Measurements from ENCODE around the gene APBA2. TPM values are rescaled to one million over a fixed set of nuclear protein-coding genes. Genes with fewer than 3 reads are reported as not detected.

The APBA2 gene
- total and polyA plus RNA-seq, 10 donors, result 5.8 to 33.8 (median 18.3) TPM

GRCh38 chr15:28909958-28910500 is 24.3 kb downstream of the APBA2 start:
- Histone ChIP-seq H3K36me3 (no peaks in the 10 kb centered on the region), H3K27ac (no peak overlapping the region), H3K27me3 (replicated peaks in 1 of 7) (peaks cover 0 to 4% (median 0%) of the 10 kb centered on the region in 7 donors), H3K4me1 (peaks cover 0 to 19% (median 5%) of the 10 kb centered on the region in 6 donors), H3K4me3 (no peak overlapping the region), H3K9me3 (no peaks in the 10 kb centered on the region)
- TF ChIP-seq POLR2AphosphoS5 (IDR thresholded peaks at IDR 0.05) (no peak), CTCF (IDR thresholded peaks at IDR 0.05 in 8 of 11, conservative IDR thresholded peaks at IDR 0.05 in 3 of 11) (no peak), POLR2A (IDR thresholded peaks at IDR 0.05) (no peak)
- peak; percentile 1 for DNase-seq
- intact Hi-C loops (cut with DNase I; ENCODE audit: low total_unique reads), result no loop called here
- WGBS, 5 donors, result 90 to 95% (median 95%) methylated on average over 7 of the region's 7 CpGs

DNA sequence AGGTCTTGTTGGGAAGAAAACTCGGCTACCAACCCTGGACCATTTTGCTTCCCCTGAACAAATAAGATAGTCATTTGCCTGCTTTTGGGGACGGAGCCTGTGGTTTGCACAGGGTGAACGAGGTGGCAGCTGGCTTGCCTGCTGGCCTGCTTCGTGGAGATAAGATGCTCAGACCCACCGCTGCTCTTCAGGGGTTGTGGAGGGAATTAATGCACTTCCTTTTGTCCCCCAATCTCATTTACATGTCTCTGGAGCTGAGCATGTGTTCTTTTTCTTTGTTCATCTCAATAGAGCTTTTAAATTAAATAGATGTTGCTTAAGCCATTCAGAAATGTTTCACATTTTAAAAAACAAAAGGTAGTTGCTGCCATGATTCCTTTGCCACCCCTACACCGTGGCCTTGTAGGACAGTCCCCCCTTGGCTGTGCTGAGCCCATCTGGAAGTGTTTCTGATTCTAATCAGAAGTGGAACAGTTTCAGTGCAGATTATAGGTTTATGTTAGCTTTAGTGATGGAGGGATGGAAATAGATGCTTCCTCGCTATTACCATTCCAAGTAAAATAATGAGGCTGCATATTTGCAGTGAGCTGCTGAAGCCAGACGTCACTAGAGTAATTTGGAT is 25.6 kb downstream of the APBA2 start:
- Histone ChIP-seq H3K4me1 (peaks cover 0 to 19% (median 5%) of the 10 kb centered on the region in 6 donors), H3K4me3 (no peak overlapping the region), H3K36me3 (no peaks in the 10 kb centered on the region), H3K9me3 (no peaks in the 10 kb centered on the region), H3K27me3 (replicated peaks in 1 of 7) (peaks cover 0 to 4% (median 0%) of the 10 kb centered on the region in 7 donors), H3K27ac (no peak overlapping the region)
- DNase-seq, result peak; percentile 37
- intact Hi-C loops (cut with DNase I; ENCODE audit: low total_unique reads), result no loop called here
- WGBS, 5 donors, result 38 to 53% (median 42%) methylated on average over 8 of the region's 8 CpGs
- no peak for TF ChIP-seq POLR2AphosphoS5 (IDR thresholded peaks at IDR 0.05)
- no peak for TF ChIP-seq CTCF (IDR thresholded peaks at IDR 0.05 in 8 of 11, conservative IDR thresholded peaks at IDR 0.05 in 3 of 11)
- TF ChIP-seq POLR2A (IDR thresholded peaks at IDR 0.05), result no peak

DNA sequence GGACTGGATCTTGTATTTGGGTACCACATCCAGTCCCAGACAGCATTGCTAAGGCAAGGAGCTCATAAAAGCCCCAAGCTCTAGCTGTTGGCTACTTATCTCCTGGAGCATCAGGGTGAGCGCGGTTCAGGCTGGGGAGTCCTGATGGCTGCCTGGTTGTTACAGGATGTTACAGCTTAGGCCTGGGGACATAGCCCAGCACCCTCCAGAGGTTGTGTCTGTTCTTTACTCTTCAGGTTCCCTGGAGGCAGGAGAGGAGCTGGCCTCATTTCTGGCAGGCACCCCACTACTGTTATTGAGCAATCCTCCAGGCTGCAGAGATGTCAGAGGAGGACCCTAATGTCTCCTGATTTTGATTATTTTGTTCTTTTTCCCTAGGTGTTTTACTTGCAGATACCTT is 26.6 kb downstream of the APBA2 start:
- Histone ChIP-seq H3K36me3 (no peaks in the 10 kb centered on the region), H3K27me3 (replicated peaks in 1 of 7) (peaks cover 0 to 4% (median 0%) of the 10 kb centered on the region in 7 donors), H3K9me3 (no peaks in the 10 kb centered on the region), H3K4me3 (no peak overlapping the region), H3K4me1 (peaks cover 0 to 19% (median 5%) of the 10 kb centered on the region in 6 donors), H3K27ac (no peak overlapping the region)
- 75 to 95% (median 85%) methylated on average over 2 of the region's 2 CpGs for WGBS, 5 donors
- intact Hi-C loops (cut with DNase I; ENCODE audit: low total_unique reads), result no loop called here
- no peak for TF ChIP-seq CTCF (IDR thresholded peaks at IDR 0.05 in 8 of 11, conservative IDR thresholded peaks at IDR 0.05 in 3 of 11)
- TF ChIP-seq POLR2AphosphoS5 (IDR thresholded peaks at IDR 0.05), result no peak
- no peak for TF ChIP-seq POLR2A (IDR thresholded peaks at IDR 0.05)
- peak; percentile 54 for DNase-seq

GRCh38 chr15:28913171-28913765 is 27.5 kb downstream of the APBA2 start:
- H3K4me3 ChIP-seq, result no peak overlapping the region
- H3K27me3 ChIP-seq (replicated peaks in 1 of 7), result peaks cover 0 to 8% (median 0%) of the 10 kb centered on the region in 7 donors
- H3K36me3 ChIP-seq, result no peaks in the 10 kb centered on the region
- peak; percentile 74 for DNase-seq
- H3K27ac ChIP-seq, result no peak overlapping the region
- H3K9me3 ChIP-seq, result no peaks in the 10 kb centered on the region
- 72 to 84% (median 84%) methylated on average over 5 to 9 of the region's 9 CpGs for WGBS, 5 donors
- intact Hi-C loops (cut with DNase I; ENCODE audit: low total_unique reads), result no loop called here
- TF ChIP-seq POLR2A (IDR thresholded peaks at IDR 0.05) (no peak), CTCF (IDR thresholded peaks at IDR 0.05 in 8 of 11, conservative IDR thresholded peaks at IDR 0.05 in 3 of 11) (peak in 2 of 11 experiments; percentile 13 to 16), POLR2AphosphoS5 (IDR thresholded peaks at IDR 0.05) (peak in 2 of 3 donors; percentile 38 to 48)
- H3K4me1 ChIP-seq, result peaks cover 0 to 19% (median 5%) of the 10 kb centered on the region in 6 donors
